ENCODE measurements around the gene WWTR1. TPM values are rescaled to one million over a fixed set of nuclear protein-coding genes. Genes with fewer than 3 reads are reported as not detected.

WWTR1 gene
- total and polyA plus RNA-seq, 5 donors from 2014 or later, result 0.33 to 2.0 (median 1.6) TPM

GRCh38 chr3:149567381-149567780 is 90.4 kb downstream of the WWTR1 start:
- H3K4me1 Mint-ChIP-seq, result peaks cover 0 to 5% (median 0%) of the 10 kb centered on the region in 4 donors

DNA sequence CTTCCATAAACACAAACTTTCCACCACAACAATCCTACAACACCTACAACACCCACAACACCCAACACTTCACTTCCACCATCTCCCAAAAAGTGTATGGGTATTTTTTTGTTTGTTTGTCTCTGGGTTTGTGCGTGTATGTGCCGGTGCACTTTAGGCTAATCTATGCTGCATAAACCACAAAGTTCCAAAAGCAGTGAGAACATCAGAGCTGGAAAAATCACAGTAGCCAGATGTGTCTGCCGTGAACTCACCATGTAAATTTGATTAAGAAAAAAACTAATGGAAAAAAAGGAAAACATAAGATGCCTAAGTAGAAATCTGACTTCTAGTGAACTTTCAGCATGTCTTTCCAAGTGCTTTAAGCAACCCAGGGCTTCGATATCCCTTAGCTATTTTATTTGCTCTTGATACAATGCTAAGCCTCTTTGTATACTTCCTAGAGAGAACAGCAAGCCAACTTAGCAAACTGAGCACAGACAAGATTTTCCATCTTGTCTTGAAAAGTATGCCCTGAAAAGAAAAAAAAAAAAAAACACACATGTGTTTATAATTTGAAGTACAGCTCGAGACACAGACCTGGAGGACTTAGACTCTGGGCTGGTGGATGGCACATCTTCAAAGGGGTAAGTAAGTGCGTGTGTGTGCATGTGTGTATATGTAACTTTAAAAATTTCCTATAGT is 91.4 kb downstream of the WWTR1 start:
- no peak overlapping the region for H3K4me3 ChIP-seq (ENCODE audit: low read depth, low read length)
- Mint-ChIP-seq H3K4me1 (peaks cover 0 to 5% (median 0%) of the 10 kb centered on the region in 4 donors), H3K27me3 (no peaks in the 10 kb centered on the region), H3K36me3 (no peaks in the 10 kb centered on the region), H3K4me3 (no peak overlapping the region), H3K9me3 (no peaks in the 10 kb centered on the region), H3K27ac (no peak overlapping the region)
- DNase-seq (no peak), ATAC-seq (ENCODE audit: low read depth in 2 of 2) (no peak)
- no peak overlapping the region for H3K27ac ChIP-seq (ENCODE audit: insufficient read depth, low read length, poor library complexity, severe bottlenecking)
- peaks cover 2% of the 10 kb centered on the region for H3K27me3 ChIP-seq (ENCODE audit: control insufficient read depth, insufficient read depth, low read length)
- H3K9me3 ChIP-seq (ENCODE audit: control insufficient read depth in 2 of 2, low read length in 2 of 2), result no peaks in the 10 kb centered on the region
- no peaks in the 10 kb centered on the region for H3K36me3 ChIP-seq (ENCODE audit: control insufficient read depth, insufficient read depth, low read length)
- no peaks in the 10 kb centered on the region for H3K4me1 ChIP-seq (ENCODE audit: control insufficient read depth, insufficient read depth, low read length, poor library complexity, severe bottlenecking)

More at GRCh38 chr3:149567381-149567780, 90.4 kb downstream of the WWTR1 start:
- DNase-seq (no peak), ATAC-seq (ENCODE audit: low read depth in 2 of 2) (no peak)
- H3K27me3 Mint-ChIP-seq, result no peaks in the 10 kb centered on the region
- Histone ChIP-seq H3K4me3 (ENCODE audit: low read depth, low read length) (no peak overlapping the region), H3K36me3 (ENCODE audit: control insufficient read depth, insufficient read depth, low read length) (no peaks in the 10 kb centered on the region), H3K27ac (ENCODE audit: insufficient read depth, low read length, poor library complexity, severe bottlenecking) (no peak overlapping the region), H3K4me1 (ENCODE audit: control insufficient read depth, insufficient read depth, low read length, poor library complexity, severe bottlenecking) (no peaks in the 10 kb centered on the region), H3K27me3 (ENCODE audit: control insufficient read depth, insufficient read depth, low read length) (peaks cover 2% of the 10 kb centered on the region), H3K9me3 (ENCODE audit: control insufficient read depth in 2 of 2, low read length in 2 of 2) (no peaks in the 10 kb centered on the region)
- no peak overlapping the region for H3K4me3 Mint-ChIP-seq
- no peak overlapping the region for H3K27ac Mint-ChIP-seq
- no peaks in the 10 kb centered on the region for H3K36me3 Mint-ChIP-seq
- no peaks in the 10 kb centered on the region for H3K9me3 Mint-ChIP-seq

DNA sequence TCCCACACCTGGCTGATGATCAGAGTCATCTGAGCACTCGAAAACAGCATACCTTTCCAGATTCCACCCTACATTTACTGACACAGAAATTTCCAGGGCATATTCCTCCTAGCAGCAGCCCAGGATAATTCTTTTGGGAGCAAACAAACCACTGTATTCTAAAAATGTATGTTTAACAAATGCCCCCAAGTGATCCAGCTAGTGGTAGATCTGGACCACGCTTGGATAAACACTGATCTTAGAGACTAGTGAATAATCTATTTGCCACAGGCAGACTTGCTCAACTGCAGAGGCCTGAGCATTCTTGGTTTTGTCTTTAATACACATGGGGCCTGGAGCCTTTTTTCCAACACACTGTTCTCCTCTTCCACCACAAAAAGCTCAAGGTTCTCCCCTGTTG is 93.7 kb downstream of the WWTR1 start:
- no peak overlapping the region for H3K4me3 Mint-ChIP-seq
- no peaks in the 10 kb centered on the region for H3K9me3 Mint-ChIP-seq
- H3K4me1 ChIP-seq (ENCODE audit: control insufficient read depth, insufficient read depth, low read length, poor library complexity, severe bottlenecking), result no peaks in the 10 kb centered on the region
- no peak for DNase-seq
- H3K4me1 Mint-ChIP-seq, result no peaks in the 10 kb centered on the region
- ATAC-seq (ENCODE audit: low read depth in 2 of 2), result no peak
- H3K36me3 Mint-ChIP-seq, result no peaks in the 10 kb centered on the region
- no peak overlapping the region for H3K27ac ChIP-seq (ENCODE audit: insufficient read depth, low read length, poor library complexity, severe bottlenecking)
- no peak overlapping the region for H3K27ac Mint-ChIP-seq
- H3K36me3 ChIP-seq (ENCODE audit: control insufficient read depth, insufficient read depth, low read length), result no peaks in the 10 kb centered on the region
- H3K9me3 ChIP-seq (ENCODE audit: control insufficient read depth in 2 of 2, low read length in 2 of 2), result no peaks in the 10 kb centered on the region
- peaks cover 5% of the 10 kb centered on the region for H3K27me3 Mint-ChIP-seq
- no peak overlapping the region for H3K4me3 ChIP-seq (ENCODE audit: low read depth, low read length)
- peaks cover 2% of the 10 kb centered on the region for H3K27me3 ChIP-seq (ENCODE audit: control insufficient read depth, insufficient read depth, low read length)

DNA sequence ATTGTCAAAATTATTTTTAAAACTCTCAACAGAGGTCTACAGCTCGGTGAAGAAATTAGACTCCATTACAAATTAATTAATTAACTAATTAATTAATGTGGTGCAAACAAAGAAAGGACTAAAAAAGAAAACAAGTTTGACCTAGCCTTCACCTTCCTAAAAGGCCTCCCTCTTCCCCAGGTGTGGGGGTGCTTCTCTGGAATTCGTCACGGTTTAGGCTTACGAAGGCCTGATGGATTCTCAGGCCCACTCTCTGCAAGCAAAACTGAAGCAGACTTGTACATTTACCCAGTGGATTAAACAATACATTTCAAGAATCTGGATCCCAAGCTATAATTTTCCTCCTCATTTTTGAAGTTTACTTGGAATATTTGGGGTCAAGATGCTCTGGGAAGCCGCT is 94.7 kb downstream of the WWTR1 start:
- H3K27me3 ChIP-seq (ENCODE audit: control insufficient read depth, insufficient read depth, low read length), result peaks cover 2% of the 10 kb centered on the region
- Mint-ChIP-seq H3K27me3 (peaks cover 5% of the 10 kb centered on the region), H3K9me3 (no peaks in the 10 kb centered on the region), H3K4me1 (no peaks in the 10 kb centered on the region), H3K4me3 (no peak overlapping the region), H3K36me3 (no peaks in the 10 kb centered on the region), H3K27ac (no peak overlapping the region)
- H3K27ac ChIP-seq (ENCODE audit: insufficient read depth, low read length, poor library complexity, severe bottlenecking), result no peak overlapping the region
- no peaks in the 10 kb centered on the region for H3K36me3 ChIP-seq (ENCODE audit: control insufficient read depth, insufficient read depth, low read length)
- H3K4me1 ChIP-seq (ENCODE audit: control insufficient read depth, insufficient read depth, low read length, poor library complexity, severe bottlenecking), result no peaks in the 10 kb centered on the region
- DNase-seq (no peak), ATAC-seq (ENCODE audit: low read depth in 2 of 2) (no peak)
- H3K4me3 ChIP-seq (ENCODE audit: low read depth, low read length), result no peak overlapping the region
- H3K9me3 ChIP-seq (ENCODE audit: control insufficient read depth in 2 of 2, low read length in 2 of 2), result no peaks in the 10 kb centered on the region

DNA sequence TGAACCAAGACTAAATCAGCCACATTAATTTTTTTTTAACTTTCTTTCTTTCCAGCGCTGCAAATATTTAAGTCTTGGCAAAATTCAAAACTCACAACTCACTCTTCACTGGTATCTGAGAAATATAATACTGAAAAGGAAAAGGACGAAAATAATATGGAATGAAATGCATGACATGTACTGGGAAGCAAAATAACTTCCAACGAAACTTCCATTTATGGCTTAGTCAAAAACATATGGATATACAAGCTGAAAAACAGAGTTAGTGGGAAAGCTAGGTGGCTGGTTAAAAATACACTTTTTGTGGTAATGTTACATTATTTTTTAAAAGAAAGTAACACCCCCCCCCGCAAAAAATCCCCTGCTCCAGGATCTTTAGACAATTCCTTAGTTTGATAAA is 97.2 kb downstream of the WWTR1 start:
- DNase-seq (no peak), ATAC-seq (ENCODE audit: low read depth in 2 of 2) (no peak)
- H3K27me3 Mint-ChIP-seq, result peaks cover 9% of the 10 kb centered on the region
- H3K36me3 Mint-ChIP-seq, result no peaks in the 10 kb centered on the region
- H3K27ac Mint-ChIP-seq, result no peak overlapping the region
- Histone ChIP-seq H3K27me3 (ENCODE audit: control insufficient read depth, insufficient read depth, low read length) (no peaks in the 10 kb centered on the region), H3K9me3 (ENCODE audit: control insufficient read depth in 2 of 2, low read length in 2 of 2) (no peaks in the 10 kb centered on the region), H3K27ac (ENCODE audit: insufficient read depth, low read length, poor library complexity, severe bottlenecking) (no peak overlapping the region), H3K4me3 (ENCODE audit: low read depth, low read length) (no peak overlapping the region), H3K36me3 (ENCODE audit: control insufficient read depth, insufficient read depth, low read length) (no peaks in the 10 kb centered on the region), H3K4me1 (ENCODE audit: control insufficient read depth, insufficient read depth, low read length, poor library complexity, severe bottlenecking) (no peaks in the 10 kb centered on the region)
- H3K4me3 Mint-ChIP-seq, result no peak overlapping the region
- no peaks in the 10 kb centered on the region for H3K9me3 Mint-ChIP-seq
- no peaks in the 10 kb centered on the region for H3K4me1 Mint-ChIP-seq

- no peak for DNase-seq
- peaks cover 15% of the 10 kb centered on the region for H3K27me3 Mint-ChIP-seq
- Histone ChIP-seq H3K27ac (ENCODE audit: insufficient read depth, low read length, poor library complexity, severe bottlenecking) (no peak overlapping the region), H3K36me3 (ENCODE audit: control insufficient read depth, insufficient read depth, low read length) (no peaks in the 10 kb centered on the region), H3K4me3 (ENCODE audit: low read depth, low read length) (no peak overlapping the region), H3K4me1 (ENCODE audit: control insufficient read depth, insufficient read depth, low read length, poor library complexity, severe bottlenecking) (no peaks in the 10 kb centered on the region), H3K27me3 (ENCODE audit: control insufficient read depth, insufficient read depth, low read length) (no peaks in the 10 kb centered on the region), H3K9me3 (ENCODE audit: control insufficient read depth in 2 of 2, low read length in 2 of 2) (no peaks in the 10 kb centered on the region)
- H3K4me1 Mint-ChIP-seq, result no peaks in the 10 kb centered on the region
- H3K36me3 Mint-ChIP-seq, result no peaks in the 10 kb centered on the region
- no peak for ATAC-seq (ENCODE audit: low read depth in 2 of 2)
- no peak overlapping the region for H3K4me3 Mint-ChIP-seq
- H3K27ac Mint-ChIP-seq, result no peak overlapping the region
- no peaks in the 10 kb centered on the region for H3K9me3 Mint-ChIP-seq
Observed at GRCh38 chr3:149560001-149560400, 97.8 kb downstream of the WWTR1 start.

GRCh38 chr3:149559525-149559924 is 98.3 kb downstream of the WWTR1 start:
- Mint-ChIP-seq H3K27ac (no peak overlapping the region), H3K9me3 (no peaks in the 10 kb centered on the region), H3K4me3 (no peak overlapping the region), H3K4me1 (no peaks in the 10 kb centered on the region), H3K36me3 (no peaks in the 10 kb centered on the region), H3K27me3 (peaks cover 19% of the 10 kb centered on the region)
- no peak overlapping the region for H3K27ac ChIP-seq (ENCODE audit: insufficient read depth, low read length, poor library complexity, severe bottlenecking)
- no peaks in the 10 kb centered on the region for H3K27me3 ChIP-seq (ENCODE audit: control insufficient read depth, insufficient read depth, low read length)
- H3K36me3 ChIP-seq (ENCODE audit: control insufficient read depth, insufficient read depth, low read length), result no peaks in the 10 kb centered on the region
- no peak for ATAC-seq (ENCODE audit: low read depth in 2 of 2)
- no peaks in the 10 kb centered on the region for H3K4me1 ChIP-seq (ENCODE audit: control insufficient read depth, insufficient read depth, low read length, poor library complexity, severe bottlenecking)
- H3K4me3 ChIP-seq (ENCODE audit: low read depth, low read length), result no peak overlapping the region
- no peak for DNase-seq
- H3K9me3 ChIP-seq (ENCODE audit: control insufficient read depth in 2 of 2, low read length in 2 of 2), result no peaks in the 10 kb centered on the region

DNA sequence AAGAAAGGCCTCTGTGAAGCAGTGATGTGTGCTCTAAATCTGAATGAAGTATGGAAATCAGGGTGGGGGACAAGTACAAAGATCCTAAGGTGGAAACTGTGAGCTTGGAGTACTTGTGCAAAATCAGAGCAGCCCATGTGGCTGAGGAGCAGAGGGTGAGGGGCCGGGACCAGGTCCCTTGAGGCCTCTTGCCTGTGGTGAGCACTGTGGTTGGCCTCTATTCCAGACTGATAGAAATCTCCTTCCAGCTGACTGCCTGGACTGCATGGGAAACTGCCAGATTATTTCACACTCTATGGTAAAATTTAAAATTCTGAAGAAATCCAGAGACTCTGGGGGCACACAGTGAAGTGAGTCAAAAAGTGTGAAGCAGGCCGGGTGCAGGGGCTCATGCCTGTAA is 101.9 kb downstream of the WWTR1 start:
- no peaks in the 10 kb centered on the region for H3K9me3 Mint-ChIP-seq
- Histone ChIP-seq H3K9me3 (ENCODE audit: control insufficient read depth in 2 of 2, low read length in 2 of 2) (no peaks in the 10 kb centered on the region), H3K27me3 (ENCODE audit: control insufficient read depth, insufficient read depth, low read length) (no peaks in the 10 kb centered on the region), H3K36me3 (ENCODE audit: control insufficient read depth, insufficient read depth, low read length) (no peaks in the 10 kb centered on the region), H3K4me3 (ENCODE audit: low read depth, low read length) (no peak overlapping the region), H3K4me1 (ENCODE audit: control insufficient read depth, insufficient read depth, low read length, poor library complexity, severe bottlenecking) (no peaks in the 10 kb centered on the region), H3K27ac (ENCODE audit: insufficient read depth, low read length, poor library complexity, severe bottlenecking) (no peak overlapping the region)
- no peak overlapping the region for H3K4me3 Mint-ChIP-seq
- DNase-seq, result no peak
- H3K27me3 Mint-ChIP-seq, result peaks cover 25% of the 10 kb centered on the region
- no peaks in the 10 kb centered on the region for H3K4me1 Mint-ChIP-seq
- no peak for ATAC-seq (ENCODE audit: low read depth in 2 of 2)
- H3K27ac Mint-ChIP-seq, result no peak overlapping the region
- no peaks in the 10 kb centered on the region for H3K36me3 Mint-ChIP-seq

Measured in CD4-positive, CD25-positive, alpha-beta regulatory T cell (primary cell).